ENCODE data around the gene MR1.

DNA sequence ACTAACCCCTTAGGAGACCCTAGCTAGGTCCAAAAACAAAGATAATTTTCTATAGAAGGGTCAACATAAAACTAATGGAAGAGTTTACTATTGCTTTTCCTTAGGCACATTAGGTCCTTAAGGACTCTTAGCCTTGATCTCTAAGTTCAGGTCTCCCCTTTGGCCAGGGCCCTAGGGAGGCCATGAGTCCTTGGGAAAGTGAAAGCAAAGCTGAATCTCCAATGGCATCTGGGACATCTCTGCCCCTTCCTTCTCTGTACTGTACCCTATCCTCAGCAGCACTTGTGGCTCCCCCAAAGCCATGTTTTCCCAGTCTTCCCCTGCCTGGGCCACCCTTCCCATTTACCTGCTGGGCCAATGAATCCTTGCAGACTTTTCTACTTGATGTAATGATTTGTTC lies 69.1 kb downstream of the MR1 start:
- TF ChIP-seq, protein P1, sequence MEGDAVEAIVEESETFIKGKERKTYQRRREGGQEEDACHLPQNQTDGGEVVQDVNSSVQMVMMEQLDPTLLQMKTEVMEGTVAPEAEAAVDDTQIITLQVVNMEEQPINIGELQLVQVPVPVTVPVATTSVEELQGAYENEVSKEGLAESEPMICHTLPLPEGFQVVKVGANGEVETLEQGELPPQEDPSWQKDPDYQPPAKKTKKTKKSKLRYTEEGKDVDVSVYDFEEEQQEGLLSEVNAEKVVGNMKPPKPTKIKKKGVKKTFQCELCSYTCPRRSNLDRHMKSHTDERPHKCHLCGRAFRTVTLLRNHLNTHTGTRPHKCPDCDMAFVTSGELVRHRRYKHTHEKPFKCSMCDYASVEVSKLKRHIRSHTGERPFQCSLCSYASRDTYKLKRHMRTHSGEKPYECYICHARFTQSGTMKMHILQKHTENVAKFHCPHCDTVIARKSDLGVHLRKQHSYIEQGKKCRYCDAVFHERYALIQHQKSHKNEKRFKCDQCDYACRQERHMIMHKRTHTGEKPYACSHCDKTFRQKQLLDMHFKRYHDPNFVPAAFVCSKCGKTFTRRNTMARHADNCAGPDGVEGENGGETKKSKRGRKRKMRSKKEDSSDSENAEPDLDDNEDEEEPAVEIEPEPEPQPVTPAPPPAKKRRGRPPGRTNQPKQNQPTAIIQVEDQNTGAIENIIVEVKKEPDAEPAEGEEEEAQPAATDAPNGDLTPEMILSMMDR (IDR thresholded peaks at IDR 0.05), result no peak
- no peak for TF ChIP-seq POLR2A (IDR thresholded peaks at IDR 0.05)
